HEK293T (cell line): ENCODE measurements around the gene SLC14A1.

Experiments used
- CTCF ChIA-PET: fragments of 350-600 bp; formaldehyde crosslinking; extraction: SDS; loops from one replicate; lab custom pipeline; 2021; ENCODE audit warnings: antibody characterized with exemption, inconsistent platforms; lab: Yijun Ruan, JAX
- POLR2A ChIA-PET: fragments of 350-600 bp; formaldehyde crosslinking; extraction: SDS; loops from one replicate; lab custom pipeline; 2020; ENCODE audit warnings: antibody characterized with exemption, inconsistent platforms; lab: Yijun Ruan, JAX
- DNase-seq: peaks from one replicate; pipeline ENCODE4 v3.0.0; 2012; ENCODE audit warnings: mixed read lengths; ENCODE audit errors: extremely low spot score
- ARNT ChIP-seq: fragments of 450-650 bp; IDR thresholded peaks from 2 replicates; pipeline ENCODE4 v1.6.1; 2017; ENCODE audit warnings: mild to moderate bottlenecking
- BHLHE40 ChIP-seq: fragments of 450-650 bp; IDR thresholded peaks from 2 replicates; pipeline ENCODE4 v1.6.1; 2016; ENCODE audit warnings: mild to moderate bottlenecking, moderate library complexity, borderline replicate concordance
- CTBP1 ChIP-seq: fragments of 450-650 bp; IDR thresholded peaks from 2 replicates; pipeline ENCODE4 v1.6.1; 2016; ENCODE audit warnings: borderline replicate concordance
- ELF4 ChIP-seq: fragments of 450-650 bp; IDR thresholded peaks from 2 replicates; pipeline ENCODE4 v1.6.1; 2017; ENCODE audit warnings: antibody characterized with exemption
- FOXA1 ChIP-seq: fragments of 450-650 bp; IDR thresholded peaks from 2 replicates; pipeline ENCODE4 v1.6.1; 2016; ENCODE audit warnings: mild to moderate bottlenecking
- FOXK2 ChIP-seq: fragments of 450-650 bp; IDR thresholded peaks from 2 replicates; pipeline ENCODE4 v1.6.1; 2016; ENCODE audit warnings: mild to moderate bottlenecking
- FOXM1 ChIP-seq: fragments of 450-650 bp; IDR thresholded peaks from 2 replicates; pipeline ENCODE4 v1.6.1; 2017; ENCODE audit warnings: mild to moderate bottlenecking, borderline replicate concordance
- HDGF ChIP-seq: fragments of 450-650 bp; IDR thresholded peaks from 2 replicates; pipeline ENCODE4 v1.6.1; 2017; ENCODE audit warnings: antibody characterized with exemption, borderline replicate concordance
- L3MBTL2 ChIP-seq: fragments of 450-650 bp; conservative IDR thresholded peaks from 2 replicates; pipeline ENCODE4 v1.6.1; 2016; ENCODE audit warnings: mild to moderate bottlenecking
- LEF1 ChIP-seq: fragments of 450-650 bp; IDR thresholded peaks from 2 replicates; pipeline ENCODE4 v1.6.1; 2017; ENCODE audit warnings: mild to moderate bottlenecking, borderline replicate concordance
- NFRKB ChIP-seq: fragments of 450-650 bp; IDR thresholded peaks from 2 replicates; pipeline ENCODE4 v1.6.1; 2016; ENCODE audit warnings: mild to moderate bottlenecking, moderate library complexity
- SP1 ChIP-seq: fragments of 450-650 bp; IDR thresholded peaks from 2 replicates; pipeline ENCODE4 v1.6.1; 2017
- SUZ12 ChIP-seq: fragments of 450-650 bp; IDR thresholded peaks from 2 replicates; pipeline ENCODE4 v1.6.1; 2016; ENCODE audit warnings: mild to moderate bottlenecking
- TARDBP ChIP-seq: fragments of 450-650 bp; IDR thresholded peaks from 2 replicates; pipeline ENCODE4 v1.6.1; 2016
- ZNF384 ChIP-seq: fragments of 450-650 bp; IDR thresholded peaks from 2 replicates; pipeline ENCODE4 v1.6.1; 2016
- TF ChIP-seq, protein P1 (sequence below): fragments of 450-650 bp; IDR thresholded peaks from 2 replicates; pipeline ENCODE4 v1.6.1; 2016

The SLC14A1 gene

DNA sequence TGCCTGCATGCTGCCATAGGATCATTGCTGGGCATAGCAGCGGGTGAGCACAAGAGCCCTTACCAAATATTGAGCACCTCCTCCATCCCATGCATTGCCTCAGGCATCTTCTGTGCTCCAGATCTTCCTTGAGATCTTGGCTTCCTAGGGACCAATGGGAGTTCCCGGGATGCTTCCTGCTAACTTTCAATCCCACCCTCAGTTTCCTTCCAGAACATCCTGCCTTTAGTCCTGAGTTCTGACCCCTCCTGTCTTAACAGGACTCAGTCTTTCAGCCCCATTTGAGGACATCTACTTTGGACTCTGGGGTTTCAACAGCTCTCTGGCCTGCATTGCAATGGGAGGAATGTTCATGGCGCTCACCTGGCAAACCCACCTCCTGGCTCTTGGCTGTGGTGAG is 15.3 kb downstream of the SLC14A1 start:
- DNase-seq = no peak
- ChIA-PET CTCF (no interaction called here), POLR2A (no interaction called here)
- TF ChIP-seq HDGF (no peak), ELF4 (no peak), NFRKB (no peak), TARDBP (no peak), ZNF384 (no peak), FOXA1 (no peak), LEF1 (no peak), SP1 (no peak)

DNA sequence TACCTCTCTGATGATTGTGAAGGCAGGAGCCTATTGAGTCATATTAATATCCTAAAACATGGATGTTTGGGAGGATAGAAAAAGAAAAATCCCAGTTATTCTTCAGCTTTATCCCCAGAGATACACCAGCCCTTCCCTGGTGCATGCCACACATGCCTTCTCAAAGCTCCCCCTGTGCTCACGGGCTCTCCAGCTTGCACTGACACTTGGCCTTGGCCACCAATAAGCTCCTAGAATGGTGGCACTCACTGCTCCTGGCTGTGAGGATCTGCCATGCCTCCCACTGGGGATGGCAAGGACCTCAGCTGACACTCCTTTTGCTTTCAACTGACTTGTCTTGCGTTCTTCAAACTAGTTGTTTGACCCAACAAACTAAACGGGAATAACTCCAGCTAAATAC is 15.9 kb downstream of the SLC14A1 start:
- no peak for DNase-seq
- POLR2A ChIA-PET = no interaction called here
- CTCF ChIA-PET = no interaction called here
- TF ChIP-seq LEF1 (no peak), ARNT (no peak), L3MBTL2 (no peak), SP1 (no peak), FOXK2 (no peak), CTBP1 (no peak), NFRKB (no peak), TARDBP (no peak), HDGF (no peak), ZNF384 (no peak), FOXA1 (no peak), ELF4 (no peak), FOXM1 (no peak), SUZ12 (no peak), BHLHE40 (no peak)
- TF ChIP-seq, protein P1, sequence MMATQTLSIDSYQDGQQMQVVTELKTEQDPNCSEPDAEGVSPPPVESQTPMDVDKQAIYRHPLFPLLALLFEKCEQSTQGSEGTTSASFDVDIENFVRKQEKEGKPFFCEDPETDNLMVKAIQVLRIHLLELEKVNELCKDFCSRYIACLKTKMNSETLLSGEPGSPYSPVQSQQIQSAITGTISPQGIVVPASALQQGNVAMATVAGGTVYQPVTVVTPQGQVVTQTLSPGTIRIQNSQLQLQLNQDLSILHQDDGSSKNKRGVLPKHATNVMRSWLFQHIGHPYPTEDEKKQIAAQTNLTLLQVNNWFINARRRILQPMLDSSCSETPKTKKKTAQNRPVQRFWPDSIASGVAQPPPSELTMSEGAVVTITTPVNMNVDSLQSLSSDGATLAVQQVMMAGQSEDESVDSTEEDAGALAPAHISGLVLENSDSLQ = no peak

DNA sequence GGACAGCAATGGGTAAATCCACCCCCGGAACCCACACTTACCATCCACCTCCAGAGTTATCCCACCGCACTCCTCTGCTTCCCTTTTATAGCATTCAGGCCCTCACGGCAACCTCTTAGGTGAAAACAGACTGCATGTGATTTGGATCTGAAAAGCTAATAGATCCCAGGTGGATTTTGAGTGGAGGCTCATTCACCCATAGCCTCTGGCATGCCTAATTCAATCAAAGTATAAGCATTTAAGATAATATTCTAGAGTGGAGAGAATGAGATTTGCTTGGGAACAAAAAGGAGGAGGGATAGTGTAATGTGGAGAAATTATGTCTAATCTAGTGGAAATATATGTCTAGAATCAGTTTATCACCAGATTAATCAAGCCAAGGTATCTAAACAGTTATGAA is 17.1 kb downstream of the SLC14A1 start:
- POLR2A ChIA-PET = no interaction called here
- CTCF ChIA-PET = no interaction called here
- no peak for DNase-seq
- no peak for TF ChIP-seq ZNF384
- no peak for TF ChIP-seq FOXA1
- no peak for TF ChIP-seq TARDBP
- TF ChIP-seq CTBP1 = no peak
- no peak for TF ChIP-seq ELF4

DNA sequence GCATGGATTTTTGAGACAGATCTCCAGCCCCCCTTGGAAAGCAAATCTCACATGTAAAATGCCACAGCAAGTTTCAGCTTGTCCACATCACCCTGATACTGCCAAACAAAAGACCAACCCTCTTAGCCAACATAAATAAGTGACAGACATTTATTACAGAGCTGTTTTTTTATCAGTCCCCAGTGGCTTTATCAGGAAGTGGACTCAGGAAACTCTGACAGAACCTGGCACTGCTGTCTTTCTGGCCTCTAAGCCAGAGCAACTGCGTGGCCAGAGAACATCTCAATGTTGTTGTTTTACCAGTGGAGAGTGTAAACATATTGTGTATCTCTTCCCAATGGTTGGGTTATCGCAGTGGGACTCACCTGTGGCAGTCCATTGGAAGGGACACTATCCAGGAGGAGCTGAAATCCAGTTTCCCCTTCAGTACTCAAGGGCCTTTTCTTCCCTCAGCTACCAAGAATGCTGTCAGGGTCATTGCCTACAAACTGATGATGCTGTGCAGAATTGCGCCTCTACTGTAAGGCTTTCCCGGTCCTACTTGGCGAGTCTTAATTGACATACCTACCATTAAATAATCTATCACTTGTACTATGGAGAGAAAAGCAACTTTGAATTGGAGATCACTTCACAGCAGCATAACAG is 22.0 kb downstream of the SLC14A1 start:
- TF ChIP-seq CTBP1 (no peak), ZNF384 (no peak), L3MBTL2 (no peak), TARDBP (no peak), LEF1 (no peak), FOXK2 (no peak), FOXA1 (no peak), BHLHE40 (no peak), ELF4 (no peak), ARNT (no peak), SP1 (no peak), FOXM1 (no peak), HDGF (no peak), SUZ12 (no peak), NFRKB (no peak)
- TF ChIP-seq, protein P1 = no peak
- DNase-seq = no peak
- CTCF ChIA-PET = no interaction called here
- POLR2A ChIA-PET = no interaction called here

DNA sequence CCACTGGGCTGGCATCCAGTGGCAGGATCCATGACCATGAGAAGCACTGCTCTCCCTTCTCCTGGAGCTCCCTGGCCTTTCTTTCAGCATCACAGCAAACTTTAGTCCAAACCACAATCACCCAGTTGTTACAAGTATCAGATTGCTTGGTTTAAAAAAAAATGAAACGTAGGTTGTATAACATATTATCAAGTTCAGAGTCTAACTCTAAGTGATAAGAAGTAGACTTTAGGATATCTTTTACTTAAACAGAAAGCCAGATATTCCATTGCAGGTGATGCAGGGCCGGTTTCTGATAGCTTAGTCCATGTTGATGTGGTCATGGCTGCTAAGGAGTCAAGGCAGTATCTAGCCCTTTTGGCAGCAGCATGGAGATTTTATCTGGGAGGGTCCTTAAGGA is 24.5 kb downstream of the SLC14A1 start:
- DNase-seq = no peak
- ChIA-PET POLR2A (no interaction called here), CTCF (interaction anchor here (0.5 kb wide), 1 partner anchor 678 kb away, joined by 3 read pairs; no protein-coding TSS in a partner anchor)
- TF ChIP-seq ARNT (no peak), L3MBTL2 (no peak), TARDBP (no peak), FOXK2 (no peak), ELF4 (no peak), LEF1 (no peak), HDGF (no peak)
- TF ChIP-seq, protein P1 = no peak

DNA sequence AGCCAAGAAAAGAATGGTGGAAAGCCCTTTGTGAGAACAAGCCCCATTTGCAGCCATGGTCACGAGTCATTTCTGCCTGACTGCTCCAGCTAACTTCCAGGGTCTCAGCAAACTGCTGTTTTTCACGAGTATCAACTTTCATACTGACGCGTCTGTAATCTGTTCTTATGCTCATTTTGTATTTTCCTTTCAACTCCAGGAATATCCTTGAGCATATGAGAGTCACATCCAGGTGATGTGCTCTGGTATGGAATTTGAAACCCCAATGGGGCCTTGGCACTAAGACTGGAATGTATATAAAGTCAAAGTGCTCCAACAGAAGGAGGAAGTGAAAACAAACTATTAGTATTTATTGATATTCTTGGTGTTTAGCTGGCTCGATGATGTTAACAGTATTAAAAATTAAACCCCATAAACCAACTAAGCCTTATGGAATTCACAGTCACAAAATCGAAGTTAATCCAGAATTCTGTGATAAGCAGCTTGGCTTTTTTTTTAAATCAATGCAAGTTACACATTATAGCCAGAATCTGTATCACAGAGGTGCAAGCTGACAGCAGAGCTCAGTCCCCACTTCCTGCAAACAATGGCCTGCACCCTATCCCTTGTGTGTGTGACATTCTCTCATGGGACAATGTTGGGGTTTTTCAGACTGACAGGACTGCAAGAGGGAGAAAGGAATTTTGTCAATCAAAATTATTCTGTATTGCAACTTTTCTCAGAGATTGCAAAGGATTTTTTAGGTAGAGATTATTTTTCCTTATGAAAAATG is 26.1 kb downstream of the SLC14A1 start:
- no peak for TF ChIP-seq L3MBTL2
- no peak for TF ChIP-seq HDGF
- TF ChIP-seq BHLHE40 = no peak
- no peak for TF ChIP-seq ELF4
- no peak for TF ChIP-seq FOXA1
- no peak for TF ChIP-seq FOXK2
- no peak for TF ChIP-seq LEF1
- TF ChIP-seq SP1 = no peak
- TF ChIP-seq, protein P1 = no peak
- TF ChIP-seq CTBP1 = no peak
- CTCF ChIA-PET = interaction anchor here (0.7 kb wide), 1 partner anchor 558 kb away, joined by 3 read pairs; no protein-coding TSS in a partner anchor
- POLR2A ChIA-PET = no interaction called here
- no peak for DNase-seq
